GM12878 (cell line): Measurements from ENCODE around the gene HTR3C. TPM values are rescaled to one million over a fixed set of nuclear protein-coding genes. Genes with fewer than 3 reads are reported as not detected.

ENCODE experiments used
- ATAC-seq: fragments of 200-7000 bp; cut with Tn5 transposase; 3 replicates; pipeline ENCODE4 v1.9.1; 2020; ENCODE audit warnings: mild to moderate bottlenecking, moderate library complexity
- Bru-seq: library from RNA; stranded (reverse); fragments of 400-500 nt; gene quantifications from one replicate; lab custom pipeline; 2021; lab: Mats Ljungman, UMichigan
- BruChase-seq, 2 experiments: library from RNA; stranded (reverse); fragments of 400-500 nt; gene quantifications; one replicate each; lab custom pipeline; 2021; lab: Mats Ljungman, UMichigan
- BruUV-seq: library from RNA; stranded (reverse); fragments of 400-500 nt; replicated peaks from 2 replicates; lab custom pipeline; 2021; lab: Mats Ljungman, UMichigan
- CTCF ChIA-PET: fragments of 300-600 bp; sonication (Branson Sonifier 250); formaldehyde crosslinking; extraction: SDS; loops from one replicate; lab custom pipeline; 2021; ENCODE audit warnings: inconsistent platforms; lab: Yijun Ruan, JAX
- POLR2A ChIA-PET: fragments of 350-600 bp; formaldehyde crosslinking; extraction: SDS; loops from one replicate; lab custom pipeline; 2021; ENCODE audit warnings: inconsistent platforms; lab: Charles Lee
- RAD21 ChIA-PET: fragments of 300-600 bp; sonication (Branson Sonifier 250); formaldehyde crosslinking; loops from one replicate; lab custom pipeline; 2023; ENCODE audit warnings: antibody characterized with exemption; ENCODE audit not compliant: unreplicated experiment; lab: Charles Lee
- SMC1A ChIA-PET: fragments of 300-600 bp; sonication (Branson Sonifier 250); formaldehyde crosslinking; loops from one replicate; lab custom pipeline; 2023; ENCODE audit not compliant: unreplicated experiment, uncharacterized antibody; lab: Charles Lee
- DNase-seq: peaks from one replicate; pipeline ENCODE4 v3.0.0-alpha.2; 2011; ENCODE audit warnings: low read depth, low spot score
- FAIRE-seq: peaks from 3 replicates; lab custom pipeline; 2011; peaks lifted over from hg19 to GRCh38; lab: Jason Lieb, UNC
- H2AFZ ChIP-seq: 2 replicates; pipeline ENCODE4 v1.6.0; 2011; ENCODE audit warnings: low read depth, low read length, control low read depth; ENCODE audit not compliant: control insufficient read depth
- H3K27ac ChIP-seq: 2 replicates; pipeline ENCODE4 v1.5.1; 2011; ENCODE audit warnings: control low read depth; ENCODE audit not compliant: control insufficient read depth, insufficient read depth
- H3K27me3 ChIP-seq, 2 experiments: replicated peaks in 1 of 2; 2 replicates each; pipeline versions ENCODE4 v1.6.0 to v1.6.1; 2011; ENCODE audit warnings: low read length in 1 of 2; ENCODE audit not compliant: control insufficient read depth in 2 of 2, insufficient read depth in 2 of 2
- H3K36me3 ChIP-seq, 2 experiments: 2 replicates each; pipeline ENCODE4 v1.5.1; 2011; ENCODE audit warnings: low read length in 1 of 2; ENCODE audit not compliant: control insufficient read depth in 2 of 2, insufficient read depth in 2 of 2
- H3K4me1 ChIP-seq: 2 replicates; pipeline ENCODE4 v1.6.1; 2011; ENCODE audit warnings: mild to moderate bottlenecking, low read length, moderate library complexity, mixed read lengths; ENCODE audit not compliant: control insufficient read depth, insufficient read depth
- H3K4me2 ChIP-seq: 2 replicates; pipeline ENCODE4 v1.6.0; 2011; ENCODE audit warnings: control low read depth; ENCODE audit not compliant: control insufficient read depth, insufficient read depth
- H3K4me3 ChIP-seq: fragments of 200-600 bp; sonication (generic); 2 replicates; pipeline ENCODE4 v1.5.1; 2016
- H3K79me2 ChIP-seq: 2 replicates; pipeline ENCODE4 v1.6.0; 2011; ENCODE audit warnings: low read length; ENCODE audit not compliant: control insufficient read depth, insufficient read depth
- H3K9ac ChIP-seq: 2 replicates; pipeline ENCODE4 v1.8.0; 2011; ENCODE audit warnings: low read length, control low read depth, mixed read lengths; ENCODE audit not compliant: control insufficient read depth, insufficient read depth
- H3K9me3 ChIP-seq: replicated peaks from 3 replicates; pipeline ENCODE4 v1.5.1; 2011; ENCODE audit warnings: mild to moderate bottlenecking, low read length; ENCODE audit not compliant: control insufficient read depth, insufficient read depth
- H4K20me1 ChIP-seq: 2 replicates; pipeline ENCODE4 v1.6.0; 2011; ENCODE audit not compliant: control insufficient read depth, insufficient read depth
- BHLHE40 ChIP-seq, 2 experiments: fragments of 450-650 bp in 1 of 2; IDR thresholded peaks; 2 replicates each; pipeline ENCODE4 v1.6.1; 2011 to 2017; ENCODE audit warnings: low read depth in 2 of 2, borderline replicate concordance in 1 of 2, improper control_type of control experiment in 1 of 2, low read length in 1 of 2, mild to moderate bottlenecking in 1 of 2
- CREB1 ChIP-seq: IDR thresholded peaks from 2 replicates; pipeline ENCODE4 v1.6.1; 2012; ENCODE audit warnings: low read depth, mild to moderate bottlenecking, inconsistent platforms
- HCFC1 ChIP-seq: fragments of 150-350 bp; IDR thresholded peaks from 2 replicates; pipeline ENCODE4 v1.6.1; 2014; ENCODE audit warnings: low read length
- HDAC6 ChIP-seq: fragments of 200-600 bp; sonication (generic); IDR thresholded peaks from one replicate; pipeline ENCODE4 v1.8.0; 2017; ENCODE audit warnings: antibody characterized with exemption; ENCODE audit not compliant: unreplicated experiment
- HSF1 ChIP-seq: fragments of 150-350 bp; IDR thresholded peaks from 2 replicates; pipeline ENCODE4 v1.6.1; 2014; ENCODE audit warnings: mild to moderate bottlenecking, low read depth, low read length
- IKZF1 ChIP-seq: fragments of 450-650 bp; conservative IDR thresholded peaks from 2 replicates; pipeline ENCODE4 v1.6.1; 2017; ENCODE audit warnings: antibody characterized with exemption, mild to moderate bottlenecking
- MYC ChIP-seq: IDR thresholded peaks from 2 replicates; pipeline ENCODE4 v1.6.1; 2011; ENCODE audit warnings: mild to moderate bottlenecking, low read length, moderate library complexity, inconsistent platforms; ENCODE audit not compliant: insufficient read depth, insufficient replicate concordance, insufficient read length, severe bottlenecking
- RELB ChIP-seq: fragments of 450-650 bp; IDR thresholded peaks from 2 replicates; pipeline ENCODE4 v1.6.1; 2017; ENCODE audit warnings: low read depth, mild to moderate bottlenecking, moderate library complexity
- TAF1 ChIP-seq: IDR thresholded peaks from 2 replicates; pipeline ENCODE4 v1.6.1; 2011; ENCODE audit warnings: mild to moderate bottlenecking, low read depth, low read length, borderline replicate concordance
- ZNF384 ChIP-seq: IDR thresholded peaks from 2 replicates; pipeline ENCODE4 v1.6.1; 2012; ENCODE audit warnings: low read depth, mild to moderate bottlenecking, low read length, improper control_type of control experiment, borderline replicate concordance
- ZSCAN29 ChIP-seq: fragments of 450-650 bp; IDR thresholded peaks from 2 replicates; pipeline ENCODE4 v1.6.1; 2017; ENCODE audit warnings: mild to moderate bottlenecking, moderate library complexity
- WGBS: methylation state at CpG from one replicate; pipeline ENCODE4 v1.1.6; 2016; ENCODE audit warnings: low lambda C conversion rate; ENCODE audit not compliant: insufficient replicate concordance, insufficient coverage; ENCODE audit errors: missing lambda C conversion rate; 5-methylcytosine and 5-hydroxymethylcytosine counted together
- in situ Hi-C: fragments of 300-500 bp; cut with MboI; formaldehyde crosslinking; loops from 9 replicates; pipeline ENCODE4 v1.14.3; 2018; ENCODE audit warnings: mixed read lengths
- intact Hi-C: fragments of 100-400 bp; cut with micrococcal nuclease; formaldehyde crosslinking; loops from one replicate; pipeline ENCODE4 v1.14.2; 2022; ENCODE audit not compliant: unreplicated experiment
- long read RNA-seq, 2 experiments: library from polyadenylated mRNA; unstranded; transcript quantifications; one replicate each; pipeline ENCODE4 v2.0.0, GENCODE V29; 2019 to 2020
- polyA minus RNA-seq, 3 experiments: library from RNA; depleted of rRNA, polyadenylated mRNA; stranded (reverse); fragments of >200 nt; gene quantifications; 2 replicates each; pipeline ENCODE4 v1.2.3, GENCODE V29; 2011
- polyA plus RNA-seq, 11 experiments: library from polyadenylated mRNA; depleted of rRNA in 4 of 11; unstranded in 6 of 11; stranded (reverse) in 5 of 11; fragments of >200 nt; fragmentation: Nextera tagmentation in 4 of 11; fragmentation: Illumina TruSeq in 1 of 11; extraction: Ambion mirVana in 4 of 11; extraction: Trizol in 1 of 11; gene quantifications; 1 replicate in 1 of 11; 2 replicates in 10 of 11; pipeline versions ENCODE4 v1.2.1 to v1.2.3, GENCODE V29; 2011 to 2016; ENCODE audit warnings: inconsistent platforms in 2 of 11, missing spikeins in 2 of 11, low read depth in 1 of 11
- total RNA-seq, 4 experiments: library from RNA; depleted of rRNA in 3 of 4; stranded (reverse); fragments of >200 nt in 3 of 4; fragmentation: Illumina TruSeq in 1 of 4; extraction: Trizol in 1 of 4; gene quantifications; 2 replicates each; pipeline versions ENCODE4 v1.2.1 to v1.2.3, GENCODE V29; 2013 to 2021

Gene HTR3C
- not detected in 2 replicates for total RNA-seq (2013; cell fraction: nucleolus; rRNA removed)
- total RNA-seq (2014; rRNA removed) (not detected in 2 replicates), total RNA-seq (2014; rRNA removed; fragmentation: Illumina TruSeq; extraction: Trizol) (not detected in 2 replicates), total RNA-seq (2021) (not detected in 2 replicates), polyA plus RNA-seq (2011; rRNA removed) (not detected in 2 replicates), polyA plus RNA-seq (2014; fragmentation: Illumina TruSeq; extraction: Trizol) (not detected in 2 replicates), polyA plus RNA-seq (2014; fragmentation: Nextera tagmentation; extraction: Ambion mirVana) (not detected), polyA plus RNA-seq (2014; rRNA removed) (not detected in 2 replicates), polyA plus RNA-seq (2016; fragmentation: Nextera tagmentation; extraction: Ambion mirVana) (not detected), polyA minus RNA-seq (2011; rRNA and poly(A)+ RNA removed) (not detected in 2 replicates), Bru-seq, nascent RNA (not detected), BruChase-seq, experiment 1, labeled RNA remaining after a 6-hour chase (not detected), BruChase-seq, experiment 2, labeled RNA remaining after a 2-hour chase (not detected)
- not detected for polyA plus RNA-seq (2011; ENCODE audit: low read depth)
- not detected in 2 replicates for polyA plus RNA-seq (2011; cell fraction: cytosol; rRNA removed)
- not detected in 2 replicates for polyA plus RNA-seq (2011; cell fraction: nucleus; rRNA removed)
- polyA plus RNA-seq (2012), result not detected in 2 replicates
- polyA minus RNA-seq (2011; cell fraction: cytosol; rRNA and poly(A)+ RNA removed), result not detected in 2 replicates
- polyA minus RNA-seq (2011; cell fraction: nucleus; rRNA and poly(A)+ RNA removed), result not detected in 2 replicates
- long read RNA-seq, experiment 1, result 0 reads
- long read RNA-seq, experiment 2, result 0 reads

- Histone ChIP-seq H3K4me1 (no peaks in the 10 kb centered on the region), H3K36me3 (no peaks in the 10 kb centered on the region), H4K20me1 (no peaks in the 10 kb centered on the region), H3K79me2 (no peaks in the 10 kb centered on the region), H2AFZ (no peak within 1 kb of the TSS)
- ChIA-PET CTCF (interaction anchor here (0.6 to 0.9 kb wide), 2 partner anchors 33 to 184 kb away, joined by 3 to 4 read pairs; no protein-coding TSS in a partner anchor), SMC1A (no interaction called here), RAD21 (no interaction called here)
- WGBS, result 41% methylated on average over 4 of the region's 4 CpGs
- in situ Hi-C loops, result no loop called here
- BruUV-seq, result no TSS peak
- ATAC-seq, result no peak
- TF ChIP-seq BHLHE40 (IDR thresholded peaks at IDR 0.05; ENCODE audit: borderline replicate concordance in 1 of 2, low read depth in 2 of 2, low read length in 1 of 2) (no peak), ZSCAN29 (no peak), RELB (no peak), IKZF1 (no peak), TAF1 (no peak), HCFC1 (no peak), MYC (no peak), CREB1 (no peak), HSF1 (no peak), ZNF384 (no peak), HDAC6 (no peak)
- TF ChIP-seq, all 136 proteins: peak for 0
- FAIRE-seq (no peak), DNase-seq (no peak)
- Histone ChIP-seq H3K27me3 (no peaks in the 10 kb centered on the region; a peak in 1 of 4 replicates), H3K4me2 (no peak within 1 kb of the TSS), H3K4me3 (no peak within 1 kb of the TSS), H3K9me3 (no peaks in the 10 kb centered on the region), H3K9ac (no peak within 1 kb of the TSS), H3K27ac (no peak within 1 kb of the TSS)
- intact Hi-C loops, result no loop called here
- POLR2A ChIA-PET, result no interaction called here
These were observed at the start of gene HTR3C for GRCh38 chr3:184052767-184053166. TSS of gene HTR3C (plus strand) at chr3:184053047. CDS start at chr3:184053081, 34 bp downstream.
